ENCODE measurements around the gene ANKHD1. TPM values are rescaled to one million over a fixed set of nuclear protein-coding genes. Genes with fewer than 3 reads are reported as not detected.
"Not testable (repeated sequence)": the region's sequence is repeated elsewhere in the genome, so short reads cannot be mapped to it uniquely, and the experiment has no call there.

Gene ANKHD1
- total RNA-seq, 1 experiment from 2014 or later = 130 TPM

DNA sequence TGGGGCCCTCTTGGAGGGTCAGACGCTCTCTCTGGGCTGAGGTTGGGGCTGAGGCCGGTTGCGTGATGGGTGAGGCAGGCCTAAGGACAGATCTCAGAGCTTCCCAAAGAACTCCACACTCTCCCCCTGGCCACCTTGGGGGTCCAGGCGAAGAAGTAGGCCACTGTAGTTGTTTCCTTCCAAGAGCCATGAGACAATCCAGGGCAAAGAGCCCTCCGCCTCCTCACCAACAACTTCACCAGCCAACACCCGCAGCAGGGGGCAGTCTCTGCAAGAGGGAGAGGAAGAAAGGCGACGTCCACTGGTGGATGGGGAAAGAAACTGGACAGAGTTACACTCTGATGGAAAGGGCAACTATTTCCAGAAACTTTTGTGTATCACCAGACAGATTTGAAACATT is 173.7 kb downstream of the ANKHD1 start:
- DNase-seq = peak; percentile 60 to 61
- H3K4me1 ChIP-seq = peaks cover 7% of the 10 kb centered on the region
- ChIA-PET CTCF (interaction anchor here (0.6 kb wide), 1 partner anchor 71 kb away, joined by 4 read pairs; no protein-coding TSS in a partner anchor), POLR2A (no interaction called here)
- TF ChIP-seq, protein P1, sequence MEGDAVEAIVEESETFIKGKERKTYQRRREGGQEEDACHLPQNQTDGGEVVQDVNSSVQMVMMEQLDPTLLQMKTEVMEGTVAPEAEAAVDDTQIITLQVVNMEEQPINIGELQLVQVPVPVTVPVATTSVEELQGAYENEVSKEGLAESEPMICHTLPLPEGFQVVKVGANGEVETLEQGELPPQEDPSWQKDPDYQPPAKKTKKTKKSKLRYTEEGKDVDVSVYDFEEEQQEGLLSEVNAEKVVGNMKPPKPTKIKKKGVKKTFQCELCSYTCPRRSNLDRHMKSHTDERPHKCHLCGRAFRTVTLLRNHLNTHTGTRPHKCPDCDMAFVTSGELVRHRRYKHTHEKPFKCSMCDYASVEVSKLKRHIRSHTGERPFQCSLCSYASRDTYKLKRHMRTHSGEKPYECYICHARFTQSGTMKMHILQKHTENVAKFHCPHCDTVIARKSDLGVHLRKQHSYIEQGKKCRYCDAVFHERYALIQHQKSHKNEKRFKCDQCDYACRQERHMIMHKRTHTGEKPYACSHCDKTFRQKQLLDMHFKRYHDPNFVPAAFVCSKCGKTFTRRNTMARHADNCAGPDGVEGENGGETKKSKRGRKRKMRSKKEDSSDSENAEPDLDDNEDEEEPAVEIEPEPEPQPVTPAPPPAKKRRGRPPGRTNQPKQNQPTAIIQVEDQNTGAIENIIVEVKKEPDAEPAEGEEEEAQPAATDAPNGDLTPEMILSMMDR (IDR thresholded peaks at IDR 0.05; ENCODE audit: insufficient read depth in 1 of 2, low read depth in 1 of 2, low read length in 1 of 2, severe bottlenecking in 1 of 2, unreplicated experiment in 1 of 2) = peak; percentile 31 to 39
- no TSS peak for BruUV-seq (replicated peaks)
- H3K9me3 ChIP-seq = no peaks in the 10 kb centered on the region; the same call in 1 of the 2 replicates
- H3K4me1 Mint-ChIP-seq (ENCODE audit: low read depth, unreplicated experiment) = peaks cover 19% of the 10 kb centered on the region
- H3K4me3 ChIP-seq (ENCODE audit: low read depth, low read length) = no peak overlapping the region
- H3K4me3 Mint-ChIP-seq (ENCODE audit: unreplicated experiment) = no peak overlapping the region
- H3K27ac Mint-ChIP-seq (ENCODE audit: unreplicated experiment) = no peak overlapping the region
- intact Hi-C loops (cut with micrococcal nuclease; ENCODE audit: unreplicated experiment) = loop anchor here (1.0 to 5.0 kb wide), 2 partner anchors 62 to 145 kb away; partner anchors contain the start of gene TMCO6
- peaks cover under 1% of the 10 kb centered on the region for H3K36me3 Mint-ChIP-seq (ENCODE audit: insufficient read depth, unreplicated experiment)
- H3K27me3 Mint-ChIP-seq (ENCODE audit: insufficient read depth, unreplicated experiment) = no peaks in the 10 kb centered on the region
- no peaks in the 10 kb centered on the region for H3K9me3 Mint-ChIP-seq (ENCODE audit: unreplicated experiment)
- H3K36me3 ChIP-seq (ENCODE audit: control insufficient read depth, insufficient read depth, low read length) = no peaks in the 10 kb centered on the region
- H3K27me3 ChIP-seq (replicated peaks; ENCODE audit: control insufficient read depth, insufficient read depth, low read length) = no peaks in the 10 kb centered on the region

DNA sequence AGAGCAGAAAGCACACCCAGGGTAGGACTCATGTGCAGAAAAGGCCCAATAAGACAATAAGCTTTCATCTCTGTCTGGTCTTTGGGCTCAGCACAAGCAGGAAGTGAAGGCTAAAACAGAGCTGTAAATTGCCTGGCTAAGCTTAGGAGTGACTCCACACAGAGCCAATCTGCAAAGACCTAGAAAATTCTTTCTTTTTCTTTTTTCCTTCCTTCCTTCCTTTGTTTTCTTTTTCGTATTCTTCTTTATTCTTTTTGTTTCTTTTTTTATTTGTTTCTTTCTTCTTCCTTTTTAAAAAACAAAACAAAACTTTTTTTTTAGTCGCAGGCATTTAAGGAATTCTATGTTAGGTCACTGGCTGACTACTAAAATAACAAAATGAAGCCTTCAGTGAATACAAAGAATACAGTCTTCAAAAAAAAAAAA is 175.2 kb downstream of the ANKHD1 start:
- H3K27me3 ChIP-seq (replicated peaks; ENCODE audit: control insufficient read depth, insufficient read depth, low read length) = no peaks in the 10 kb centered on the region
- no peaks in the 10 kb centered on the region; the same call in 1 of the 2 replicates for H3K9me3 ChIP-seq
- intact Hi-C loops (cut with micrococcal nuclease; ENCODE audit: unreplicated experiment) = loop anchor here (5.0 kb wide), 1 partner anchor 61 kb away; the partner anchor contains the start of gene TMCO6
- H3K4me1 ChIP-seq = peaks cover 7% of the 10 kb centered on the region
- no peak overlapping the region for H3K4me3 ChIP-seq (ENCODE audit: low read depth, low read length)
- CTCF ChIA-PET = no interaction called here
- H3K4me3 Mint-ChIP-seq (ENCODE audit: unreplicated experiment) = no peak overlapping the region
- peak overlapping the region; percentile 18 for H3K27ac Mint-ChIP-seq (ENCODE audit: unreplicated experiment)
- DNase-seq = no peak
- no peaks in the 10 kb centered on the region for H3K9me3 Mint-ChIP-seq (ENCODE audit: unreplicated experiment)
- TF ChIP-seq, protein P1 (IDR thresholded peaks at IDR 0.05; ENCODE audit: insufficient read depth in 1 of 2, low read depth in 1 of 2, low read length in 1 of 2, severe bottlenecking in 1 of 2, unreplicated experiment in 1 of 2) = no peak
- POLR2A ChIA-PET = interaction anchor here (0.9 kb wide), 1 partner anchor 13 kb away, joined by 3 read pairs; no protein-coding TSS in a partner anchor
- H3K36me3 Mint-ChIP-seq (ENCODE audit: insufficient read depth, unreplicated experiment) = no peaks in the 10 kb centered on the region
- BruUV-seq (replicated peaks) = no TSS peak
- H3K27me3 Mint-ChIP-seq (ENCODE audit: insufficient read depth, unreplicated experiment) = no peaks in the 10 kb centered on the region
- peaks cover 19% of the 10 kb centered on the region for H3K4me1 Mint-ChIP-seq (ENCODE audit: low read depth, unreplicated experiment)
- H3K36me3 ChIP-seq (ENCODE audit: control insufficient read depth, insufficient read depth, low read length) = no peaks in the 10 kb centered on the region

DNA sequence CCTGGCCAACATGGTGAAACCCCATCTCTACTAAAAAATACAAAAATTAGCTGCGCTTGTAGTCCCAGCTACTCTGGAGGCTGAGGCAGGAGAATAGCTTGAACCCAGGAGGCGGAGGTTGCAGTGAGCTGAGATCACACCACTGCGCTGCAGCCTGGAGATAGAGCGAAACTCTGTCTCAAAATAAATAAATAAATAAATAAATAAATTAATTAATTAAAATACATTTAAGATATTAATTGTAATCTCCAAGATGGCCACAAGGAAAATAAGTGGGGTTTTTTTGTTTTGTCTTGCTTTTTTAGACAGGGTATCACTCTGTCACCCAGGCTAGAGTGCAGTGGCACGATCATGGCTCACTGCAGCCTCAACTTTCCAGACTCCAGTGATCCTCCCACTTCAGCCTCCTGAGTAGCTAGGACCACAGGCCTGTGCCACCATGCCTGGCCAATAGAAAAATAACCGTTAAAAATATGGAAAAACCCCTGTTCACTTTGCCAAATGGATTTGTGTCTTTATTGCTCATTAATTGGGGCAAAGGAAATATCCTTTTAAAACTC is 177.6 kb downstream of the ANKHD1 start:
- H3K27me3 Mint-ChIP-seq (ENCODE audit: insufficient read depth, unreplicated experiment); H3K36me3 Mint-ChIP-seq (ENCODE audit: insufficient read depth, unreplicated experiment); H3K27me3 ChIP-seq (replicated peaks; ENCODE audit: control insufficient read depth, insufficient read depth, low read length); H3K9me3 ChIP-seq; H3K9me3 Mint-ChIP-seq (ENCODE audit: unreplicated experiment); H3K4me3 ChIP-seq (ENCODE audit: low read depth, low read length); BruUV-seq (replicated peaks); H3K4me3 Mint-ChIP-seq (ENCODE audit: unreplicated experiment); H3K4me1 ChIP-seq; H3K27ac Mint-ChIP-seq (ENCODE audit: unreplicated experiment); H3K4me1 Mint-ChIP-seq (ENCODE audit: low read depth, unreplicated experiment); H3K36me3 ChIP-seq (ENCODE audit: control insufficient read depth, insufficient read depth, low read length); POLR2A ChIA-PET; CTCF ChIA-PET; DNase-seq: not testable (repeated sequence)
- intact Hi-C loops (cut with micrococcal nuclease; ENCODE audit: unreplicated experiment) = loop anchor here (5.0 kb wide), 1 partner anchor 58 kb away; the partner anchor contains the start of gene TMCO6
